NOMO-1 treated with DMSO at 0.1 percent for 48 hours (cell line): ENCODE measurements around the gene TRAPPC3L.

Experiments
- DNase-seq: peaks from one replicate; lab custom pipeline; 2025; ENCODE audit not compliant: unreplicated experiment; lab: John Stamatoyannopoulos, UW

The TRAPPC3L gene

GRCh38 chr6:116560130-116560529, 14.6 kb upstream of the TRAPPC3L start:
- no peak for DNase-seq

DNA sequence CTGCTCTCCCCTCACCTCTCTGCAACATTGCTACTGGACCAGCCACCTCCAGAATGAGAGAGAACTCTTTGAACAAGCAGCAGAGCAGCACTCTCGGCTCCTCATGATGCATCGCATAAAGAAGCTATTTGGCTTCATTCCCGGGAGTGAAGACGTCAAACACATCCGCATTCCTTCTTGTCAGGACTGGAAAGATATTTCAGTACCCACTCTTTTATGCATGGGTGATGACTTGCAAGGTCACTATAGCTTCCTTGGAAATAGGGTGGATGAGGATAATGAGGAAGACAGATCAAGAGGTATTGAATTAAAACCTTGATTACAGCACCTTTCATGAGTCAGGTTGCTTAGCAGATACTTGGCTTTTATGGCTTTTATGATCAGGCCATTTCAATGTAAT, 12.4 kb upstream of the TRAPPC3L start:
- DNase-seq: no peak

DNA sequence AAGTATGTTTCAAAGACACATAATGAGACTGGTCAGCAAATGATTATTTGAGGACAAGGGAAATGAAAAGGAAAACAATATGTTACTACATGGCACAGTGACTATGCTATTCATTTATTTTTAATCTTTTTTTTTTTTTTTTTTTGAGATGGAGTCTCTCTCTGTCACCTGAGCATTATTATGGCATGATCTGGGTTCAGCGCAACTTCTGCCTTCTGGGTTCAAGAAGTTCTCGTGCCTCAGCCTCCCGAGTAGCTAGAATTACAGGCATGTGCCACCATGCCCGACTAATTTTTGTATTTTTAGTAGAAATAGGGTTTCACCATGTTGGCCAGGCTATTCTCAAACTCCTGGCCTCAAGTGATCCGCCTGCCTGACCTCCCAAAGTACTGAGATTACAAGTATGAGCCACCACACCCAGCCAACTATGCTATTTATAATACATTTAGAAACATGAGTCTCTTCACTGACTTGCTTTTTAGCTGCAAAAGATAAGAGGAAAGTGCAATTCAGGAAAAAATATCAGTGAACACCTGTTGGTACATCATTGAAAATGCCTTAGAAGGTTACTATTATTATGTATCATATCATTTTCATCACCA, 11.4 kb upstream of the TRAPPC3L start:
- no peak for DNase-seq

- no peak for DNase-seq
Measured at GRCh38 chr6:116556065-116556464, 10.6 kb upstream of the TRAPPC3L start.

DNA sequence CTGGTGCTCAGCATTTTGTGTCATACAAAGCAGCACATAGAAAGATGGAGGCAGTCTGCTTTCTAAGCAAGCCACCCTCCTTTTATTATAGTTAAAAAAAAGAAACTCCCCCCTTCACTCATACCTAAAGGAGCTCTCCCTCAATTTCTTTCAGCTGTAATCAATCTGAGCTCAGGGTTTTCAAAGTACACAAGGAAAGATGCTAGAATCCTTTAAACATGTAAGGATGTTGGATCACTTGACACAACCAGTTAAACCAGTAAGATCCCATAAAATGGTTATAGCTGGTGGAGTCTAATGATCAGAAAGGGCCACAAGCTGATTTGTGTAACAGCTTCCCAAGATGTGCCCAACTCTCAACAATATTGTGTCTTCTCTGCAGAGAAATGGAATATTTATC, 8.0 kb upstream of the TRAPPC3L start, which contains the start of gene CALHM4:
Gene CALHM4 (plus strand): TSS at position 301 of the 400 bp plus-strand sequence. CDS start 43 bp downstream, at position 344.
- no peak for DNase-seq

DNA sequence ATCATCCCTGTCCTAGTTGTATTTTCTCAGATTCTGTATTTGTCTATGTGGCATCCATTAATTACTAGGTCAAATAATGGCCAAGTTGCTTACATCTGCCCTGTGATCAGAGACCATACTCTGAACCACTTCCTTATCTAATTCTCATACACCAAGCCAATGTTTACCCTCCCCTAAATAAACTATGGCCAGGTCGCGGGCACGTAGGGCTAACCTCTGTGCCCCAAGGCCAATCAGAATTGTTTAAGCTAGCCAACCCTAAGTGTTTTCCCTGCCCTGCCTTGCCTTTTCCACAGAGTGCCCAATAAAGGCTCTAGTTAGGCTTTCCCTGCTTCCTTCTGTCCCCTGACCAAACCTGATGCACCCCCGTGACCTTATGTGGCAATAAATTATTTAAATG, 5.3 kb upstream of the TRAPPC3L start:
- no peak for DNase-seq

- DNase-seq: no peak
Measured at GRCh38 chr6:116547358-116547757, 1.9 kb upstream of the TRAPPC3L start.

DNA sequence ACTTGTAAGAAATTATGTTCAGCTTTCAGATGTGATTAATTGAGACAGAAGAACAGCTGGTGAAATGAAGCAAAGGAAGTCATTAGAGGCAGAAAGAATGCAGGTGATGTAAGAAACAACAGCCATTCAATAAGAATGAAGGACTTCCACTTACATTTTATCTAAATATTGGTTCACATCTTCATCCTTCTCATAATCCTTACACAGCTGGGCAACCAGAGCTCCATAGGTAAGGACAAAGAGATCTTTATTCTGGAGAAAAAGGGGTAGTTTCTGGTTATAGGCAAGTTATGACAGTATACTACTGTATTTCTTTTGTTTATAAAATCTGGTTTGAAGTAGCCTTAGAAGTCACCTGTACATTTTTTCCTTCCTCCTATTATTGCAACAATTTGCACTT, 2.3 kb downstream of the TRAPPC3L start:
- DNase-seq: no peak

- DNase-seq: no peak
Measured at GRCh38 chr6:116542426-116542825, 3.1 kb downstream of the TRAPPC3L start.

DNA sequence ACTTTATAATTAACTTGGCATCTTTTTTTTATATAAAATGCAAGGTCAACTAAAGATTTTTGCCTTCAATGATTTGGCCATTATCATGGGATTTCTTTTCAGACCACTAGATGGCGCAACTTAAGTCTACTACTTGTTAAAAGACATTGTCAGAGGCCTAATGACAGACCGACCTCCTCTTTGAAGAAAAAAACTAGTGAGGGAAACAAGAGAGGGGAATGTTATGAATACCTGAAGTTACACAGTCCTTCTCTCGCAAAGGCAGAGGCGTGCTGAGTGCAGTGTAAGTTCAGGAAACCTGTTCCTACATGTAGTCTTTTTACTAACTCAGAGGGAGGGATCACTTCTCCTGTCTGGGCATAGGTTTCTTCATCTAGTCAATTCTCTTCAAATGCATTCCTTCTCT, 9.3 kb downstream of the TRAPPC3L start:
- peak; percentile 58 for DNase-seq

- DNase-seq: no peak
Measured at GRCh38 chr6:116535109-116535508, 10.4 kb downstream of the TRAPPC3L start.

- peak; percentile 68 for DNase-seq
Measured at GRCh38 chr6:116533233-116533957, 12.1 kb downstream of the TRAPPC3L start.

DNA sequence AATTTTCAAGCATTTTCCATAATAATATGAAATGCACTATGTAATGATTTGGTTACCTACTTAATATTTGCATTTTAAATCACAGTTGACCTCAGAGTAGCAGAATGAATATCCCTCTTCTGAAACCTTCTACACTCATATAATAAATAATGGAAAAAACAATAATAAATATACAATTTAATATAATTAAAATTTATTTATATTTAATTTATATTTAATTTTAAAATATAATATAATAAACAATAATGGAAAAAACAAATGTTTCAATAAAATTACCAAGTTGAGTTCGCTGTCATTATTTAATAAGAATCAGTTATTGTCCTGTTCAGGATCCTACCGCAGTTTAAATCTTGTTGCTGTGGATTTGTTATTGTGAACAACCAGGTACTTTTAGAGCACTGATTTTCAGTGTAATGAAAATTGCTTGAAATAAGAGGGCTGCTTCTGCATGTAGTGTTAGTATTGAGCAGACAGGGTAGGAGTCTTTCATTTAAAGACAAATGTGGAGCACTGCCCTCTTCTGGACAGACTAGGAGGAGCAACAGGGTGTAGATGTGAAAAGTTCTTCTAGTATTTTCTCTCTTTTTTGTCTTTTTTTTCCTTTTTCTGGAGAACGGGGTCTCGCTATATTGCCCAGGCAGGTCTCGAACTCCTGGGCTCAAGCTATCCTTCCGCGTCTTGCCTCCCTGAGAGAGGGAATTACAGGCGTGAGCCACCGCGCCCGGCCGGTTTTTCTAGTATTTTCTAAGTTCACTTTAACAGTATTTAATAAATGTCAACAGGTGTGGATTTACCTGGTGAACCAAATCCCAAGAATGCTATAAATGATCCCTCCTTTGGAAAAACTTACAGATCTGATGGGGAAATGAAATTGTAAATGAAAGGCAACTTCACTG, 13.6 kb downstream of the TRAPPC3L start:
- DNase-seq: peak; percentile 80

- DNase-seq: no peak
Measured at GRCh38 chr6:116530436-116530835, 15.0 kb downstream of the TRAPPC3L start.

DNA sequence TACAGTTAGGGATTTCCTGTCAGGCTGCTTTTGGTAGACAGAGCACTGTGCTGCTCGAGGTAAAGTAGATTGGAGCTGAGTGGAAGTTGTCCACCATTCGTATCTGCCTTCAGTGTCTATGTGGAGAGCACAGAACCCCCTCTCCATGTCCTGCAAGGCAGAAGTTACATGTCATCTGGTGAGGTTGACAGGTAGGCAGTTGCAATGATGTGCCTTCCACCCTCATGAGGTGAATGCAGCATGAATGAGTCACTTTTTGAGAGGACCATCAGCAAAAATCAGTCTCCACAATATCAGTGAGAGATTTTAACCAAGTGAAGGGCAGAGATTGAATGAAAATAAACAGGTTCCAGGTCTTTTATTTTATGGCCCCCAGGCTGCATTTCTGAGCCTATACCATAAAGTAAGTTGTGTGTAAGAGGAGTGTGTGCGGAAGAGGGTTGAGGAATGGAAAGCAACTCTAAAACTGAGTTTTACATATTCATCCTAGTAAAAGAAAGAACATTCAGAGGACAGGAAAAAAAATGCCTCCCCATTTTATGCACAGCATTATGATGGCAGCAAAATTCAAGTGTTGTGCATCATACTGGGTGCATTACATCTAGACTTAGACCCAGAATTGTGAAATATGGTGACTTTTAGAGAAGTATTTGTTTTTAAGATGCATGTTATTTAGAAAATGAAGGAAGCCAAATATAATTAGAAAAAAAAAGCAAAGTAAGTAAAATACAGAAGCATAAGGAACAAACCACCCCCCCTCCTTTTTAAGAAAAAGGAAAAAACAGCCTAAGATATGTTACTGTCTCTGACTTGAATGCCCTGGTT, 15.8 kb downstream of the TRAPPC3L start:
- DNase-seq: no peak

GRCh38 chr6:116528780-116529179, 16.7 kb downstream of the TRAPPC3L start:
- no peak for DNase-seq

DNA sequence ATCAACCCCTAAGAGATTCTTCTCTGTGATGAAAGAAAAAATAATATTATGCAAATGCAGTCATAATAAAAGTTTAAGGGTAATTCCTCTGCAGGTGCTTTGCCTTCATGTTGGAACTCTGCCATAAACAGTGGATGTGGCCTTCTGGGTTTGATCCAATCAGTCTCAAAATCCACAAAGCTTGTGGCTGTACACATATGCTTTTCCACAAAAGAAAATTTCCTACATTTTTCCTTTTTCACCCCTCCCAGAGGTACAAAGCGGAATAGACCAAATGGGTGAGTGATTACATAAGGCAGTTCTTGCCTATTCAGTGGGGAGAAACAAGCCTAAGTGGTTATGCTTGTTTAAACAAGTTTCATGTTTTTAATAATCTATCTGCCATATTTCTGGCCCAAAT, 17.4 kb downstream of the TRAPPC3L start:
- DNase-seq: no peak

- DNase-seq: no peak
Measured at GRCh38 chr6:116524236-116524635, 21.2 kb downstream of the TRAPPC3L start.

GRCh38 chr6:116522896-116523295, 22.6 kb downstream of the TRAPPC3L start:
- DNase-seq: no peak

DNA sequence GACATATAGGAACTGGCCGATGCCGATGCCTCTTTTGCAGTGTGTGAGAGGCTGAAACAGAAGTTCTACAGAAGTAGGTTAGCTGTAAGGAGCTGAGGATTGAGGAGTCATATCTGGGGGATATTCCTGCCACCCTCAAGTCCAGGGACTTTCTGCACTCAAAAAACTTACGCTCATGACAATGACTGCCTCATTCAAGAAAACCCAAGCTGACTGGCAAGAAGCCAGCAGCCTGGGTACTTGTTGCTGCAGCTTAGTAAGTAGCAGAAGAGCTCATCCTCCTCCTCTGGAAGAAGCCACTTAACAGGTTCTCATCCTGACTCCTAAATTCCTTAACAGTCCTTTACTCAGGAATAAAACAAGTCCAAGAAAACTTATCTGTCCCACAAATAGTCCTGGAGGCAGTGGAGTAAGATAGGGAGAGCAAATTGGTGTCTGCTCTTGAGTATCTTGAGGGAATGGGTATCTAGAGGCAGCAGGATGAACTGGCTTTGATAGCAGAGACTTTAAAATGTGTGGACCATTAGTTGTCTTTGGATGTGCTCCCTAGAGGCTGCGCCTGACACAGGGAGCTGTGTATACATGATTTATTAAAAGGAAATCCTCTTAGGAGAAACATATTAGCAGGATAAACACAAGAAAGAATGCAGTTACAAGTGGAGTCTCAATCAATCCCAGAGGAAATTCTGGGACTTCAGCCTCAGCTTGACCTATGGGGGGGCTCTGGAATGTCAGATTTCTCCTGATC, 26.7 kb downstream of the TRAPPC3L start:
- DNase-seq: no peak
